HT-29 (cell line): ENCODE results near the gene WDR7. TPM values are rescaled to one million over a fixed set of nuclear protein-coding genes. Genes with fewer than 3 reads are reported as not detected.

ENCODE experiments used
- DNase-seq: peaks from one replicate; pipeline ENCODE4 v3.0.0-alpha.2; 2015; ENCODE audit warnings: low spot score
- total RNA-seq: library from RNA; depleted of rRNA; stranded (reverse); fragments of >200 nt; shearing (Covaris generic); gene quantifications from 2 replicates; pipeline ENCODE4 v1.2.3, GENCODE V29; 2014

The WDR7 gene
- total RNA-seq, 1 experiment from 2014 or later, result 3.8 TPM

DNA sequence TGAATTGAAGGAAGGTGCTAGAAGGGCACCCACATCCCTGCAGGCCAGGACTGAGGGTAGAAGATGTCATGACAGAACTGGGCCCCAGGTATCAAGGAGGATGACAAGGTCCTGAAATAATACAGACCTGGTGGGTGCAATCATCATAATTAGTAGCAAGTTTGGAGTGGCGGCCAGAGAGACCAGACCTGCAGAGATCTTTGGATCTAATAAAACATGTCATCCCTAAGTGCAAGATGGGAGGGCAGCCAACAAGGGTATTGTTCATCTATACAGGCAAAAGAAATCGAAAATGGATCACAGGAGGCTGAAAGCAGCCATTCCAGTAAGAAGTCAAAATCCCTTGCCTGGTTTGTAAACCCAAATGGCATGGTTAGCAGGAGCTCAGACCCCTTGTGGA is 384.4 kb downstream of the WDR7 start:
- DNase-seq, result no peak

DNA sequence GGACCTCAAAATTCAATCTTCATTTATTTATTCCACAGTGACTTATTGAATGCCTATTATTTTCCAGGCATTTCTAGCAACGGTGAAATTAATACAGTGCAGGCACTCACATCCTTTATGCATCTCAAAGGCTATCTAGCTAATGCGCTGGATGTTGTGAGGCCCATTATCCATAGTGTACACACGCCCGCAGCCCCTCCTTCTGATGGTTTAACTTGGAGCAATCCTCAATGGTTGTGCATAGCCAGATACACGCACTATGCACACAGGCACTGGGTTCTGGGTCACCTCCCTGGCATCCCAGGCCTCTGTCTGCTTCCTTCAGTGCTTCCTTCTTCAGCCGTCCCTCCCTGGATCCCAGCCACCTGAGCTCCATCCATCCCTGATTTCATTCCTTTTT is 387.2 kb downstream of the WDR7 start:
- DNase-seq, result no peak

- no peak for DNase-seq
These were observed 389.0 kb downstream of the WDR7 start for GRCh38 chr18:57040175-57040574.

- no peak for DNase-seq
These were observed 392.1 kb downstream of the WDR7 start for GRCh38 chr18:57043241-57043640.

GRCh38 chr18:57048351-57048750 is 397.2 kb downstream of the WDR7 start:
- no peak for DNase-seq

- no peak for DNase-seq
These were observed 397.7 kb downstream of the WDR7 start for GRCh38 chr18:57048859-57049258.

DNA sequence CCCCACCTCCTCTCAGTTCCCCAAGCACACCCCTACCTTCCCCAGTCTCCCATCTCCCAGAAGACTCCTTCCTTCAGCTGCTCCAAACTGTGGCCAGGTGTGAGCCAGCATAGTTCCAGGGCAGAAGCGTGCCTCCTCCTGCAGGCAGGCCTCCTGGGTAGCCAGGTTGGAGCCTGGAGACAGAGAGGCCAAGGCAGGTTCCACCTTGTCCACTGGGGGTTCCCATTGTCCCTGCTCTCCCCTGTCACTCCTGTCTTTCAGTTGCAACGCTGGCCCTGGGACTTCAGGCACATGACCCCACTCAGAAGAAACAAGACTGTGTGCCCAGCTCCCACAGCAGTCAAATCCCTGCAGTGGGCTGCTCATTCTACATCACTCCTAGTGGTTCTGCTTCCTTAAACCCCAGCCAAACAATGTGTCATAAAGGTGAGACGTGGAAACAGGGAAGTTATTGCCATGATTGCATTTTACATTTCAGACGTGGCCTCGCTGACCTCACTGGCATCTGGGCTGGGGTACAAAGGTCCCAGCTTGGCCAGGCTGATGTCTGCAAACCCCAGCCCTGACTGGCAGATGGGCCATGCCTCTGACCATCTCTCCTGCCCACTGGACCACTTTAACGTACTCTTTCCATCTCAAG is 399.3 kb downstream of the WDR7 start:
- peak; percentile 11 for DNase-seq

DNA sequence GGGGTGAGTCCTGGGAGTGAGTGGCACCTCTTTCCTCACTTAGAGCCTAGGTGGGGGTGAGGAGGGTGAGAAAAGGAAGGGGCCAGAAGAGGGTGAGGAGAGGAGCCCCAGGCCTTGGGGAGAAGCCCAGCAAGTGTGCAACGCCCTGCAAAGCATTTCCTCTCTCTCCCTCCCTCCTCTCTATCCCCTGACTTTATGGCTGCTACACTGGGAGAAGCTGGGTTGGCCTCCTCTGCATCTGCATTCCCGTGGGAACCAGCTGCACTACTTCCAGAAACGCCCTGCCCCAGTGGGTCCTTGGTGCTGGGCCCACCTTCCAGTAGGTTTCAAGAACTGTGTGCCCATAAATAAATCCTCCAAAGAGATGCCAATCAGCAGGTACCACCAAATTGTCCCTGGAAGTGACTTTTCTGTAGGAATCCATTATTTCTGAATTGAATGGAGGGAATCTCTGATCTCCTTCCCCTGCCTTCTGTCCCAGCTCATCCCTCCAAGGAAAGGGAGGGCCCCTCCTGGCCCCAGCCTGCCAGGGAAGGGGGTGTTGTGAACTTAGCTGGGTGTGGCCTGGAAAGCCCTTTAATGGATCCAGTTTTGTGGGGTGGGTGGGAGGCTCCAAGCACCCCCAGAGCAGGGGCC is 400.0 kb downstream of the WDR7 start:
- peak; percentile 7 for DNase-seq

DNA sequence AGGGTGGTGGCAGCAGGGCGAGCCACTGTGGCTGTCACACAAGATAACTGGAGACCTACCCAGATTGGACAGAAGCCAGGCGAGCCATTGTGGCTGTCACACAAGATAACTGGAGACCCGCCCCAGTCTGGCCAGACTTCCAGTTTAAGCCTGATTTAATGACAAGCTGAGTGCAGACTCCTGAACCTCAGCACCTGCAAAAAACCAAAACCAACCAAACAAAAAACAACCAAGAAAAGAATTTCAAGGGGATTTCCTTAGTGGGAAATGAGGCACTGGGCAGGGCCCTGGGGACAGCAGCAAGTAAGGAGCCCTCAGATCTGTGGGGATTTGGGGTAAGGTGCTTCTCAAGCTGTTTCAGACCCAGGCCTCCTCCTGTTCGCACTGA is 400.5 kb downstream of the WDR7 start:
- DNase-seq, result peak; percentile 53

- peak; percentile 60 for DNase-seq
These were observed 401.0 kb downstream of the WDR7 start for GRCh38 chr18:57052173-57052572.

- no peak for DNase-seq
These were observed 401.6 kb downstream of the WDR7 start for GRCh38 chr18:57052759-57053158.

DNA sequence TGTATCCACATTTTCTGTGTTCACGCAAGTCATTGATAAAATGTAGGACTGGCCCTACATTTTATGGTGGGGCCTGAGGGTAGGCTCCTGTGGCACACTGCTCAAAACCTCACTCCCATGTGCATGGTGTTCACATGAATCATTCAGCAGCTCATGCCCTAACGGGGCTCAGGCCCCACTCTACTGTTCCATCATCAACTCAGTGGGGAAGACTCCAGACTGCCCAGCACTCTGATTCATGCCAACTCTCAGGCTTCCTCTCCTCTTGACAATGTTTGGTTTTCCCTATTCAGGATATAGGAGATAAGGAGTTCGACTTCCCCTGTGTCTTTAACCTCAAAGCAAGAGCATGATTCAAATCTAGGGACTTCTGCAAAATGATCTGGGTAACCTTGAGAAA is 403.7 kb downstream of the WDR7 start:
- DNase-seq, result no peak

- no peak for DNase-seq
These were observed 406.7 kb downstream of the WDR7 start for GRCh38 chr18:57057890-57058289.

DNA sequence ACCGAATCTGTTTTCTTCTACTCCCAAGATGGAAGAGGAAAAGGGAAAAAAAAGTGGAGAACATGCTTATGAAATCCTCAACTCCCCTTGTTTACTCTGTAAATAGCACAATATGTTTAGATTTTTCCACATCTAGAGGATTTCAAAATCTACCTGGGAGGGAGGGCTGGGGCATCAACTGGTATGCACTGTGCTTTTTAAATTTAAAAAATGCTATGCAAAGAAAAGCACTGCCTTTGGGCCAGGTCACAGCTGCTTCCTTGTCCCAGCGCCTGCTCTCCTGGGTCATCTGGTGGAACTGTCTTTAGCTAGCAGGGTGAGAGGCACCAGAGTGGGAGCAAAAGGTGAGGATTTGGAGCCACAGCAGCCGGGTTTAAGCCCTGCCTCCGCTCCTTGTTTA is 407.6 kb downstream of the WDR7 start:
- no peak for DNase-seq

DNA sequence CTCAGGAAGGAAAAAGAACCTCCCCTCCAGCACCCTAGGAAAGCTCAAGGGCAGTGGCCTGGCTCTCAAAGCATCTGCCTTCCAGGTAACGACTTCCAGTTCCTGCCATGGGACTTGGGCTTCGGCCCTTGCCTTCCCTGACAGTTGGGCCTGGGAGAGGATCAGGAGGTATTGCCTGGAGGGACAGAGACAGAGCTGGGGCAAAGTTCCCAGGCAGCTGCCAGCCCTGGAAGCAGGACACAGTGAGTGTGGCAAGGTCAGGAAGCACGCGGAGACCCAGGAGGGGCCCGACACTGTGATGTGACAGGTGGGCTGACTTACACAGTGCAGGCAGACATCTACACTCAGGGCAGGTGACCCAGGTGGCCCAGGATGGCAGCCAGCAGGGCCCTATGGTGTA is 408.2 kb downstream of the WDR7 start:
- DNase-seq, result no peak

DNA sequence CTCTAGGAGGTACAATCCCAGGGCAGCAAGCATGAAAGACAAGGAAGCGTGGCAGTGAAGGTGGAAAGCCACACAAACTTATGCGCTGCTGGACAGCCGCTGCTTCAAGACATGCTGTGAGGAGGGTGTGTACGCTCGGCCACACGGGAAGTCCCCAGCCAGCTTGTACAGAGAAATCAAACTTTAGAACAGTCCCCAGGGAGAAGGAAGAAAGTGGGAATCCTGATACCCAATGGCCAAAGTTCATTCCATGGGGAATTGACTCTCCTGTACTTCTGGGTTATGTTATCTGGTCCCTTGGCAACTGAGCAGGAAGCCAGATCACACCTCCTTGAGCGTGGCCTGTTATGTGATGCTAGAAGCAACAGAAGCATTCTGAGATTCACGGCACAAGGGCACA is 409.7 kb downstream of the WDR7 start:
- no peak for DNase-seq

DNA sequence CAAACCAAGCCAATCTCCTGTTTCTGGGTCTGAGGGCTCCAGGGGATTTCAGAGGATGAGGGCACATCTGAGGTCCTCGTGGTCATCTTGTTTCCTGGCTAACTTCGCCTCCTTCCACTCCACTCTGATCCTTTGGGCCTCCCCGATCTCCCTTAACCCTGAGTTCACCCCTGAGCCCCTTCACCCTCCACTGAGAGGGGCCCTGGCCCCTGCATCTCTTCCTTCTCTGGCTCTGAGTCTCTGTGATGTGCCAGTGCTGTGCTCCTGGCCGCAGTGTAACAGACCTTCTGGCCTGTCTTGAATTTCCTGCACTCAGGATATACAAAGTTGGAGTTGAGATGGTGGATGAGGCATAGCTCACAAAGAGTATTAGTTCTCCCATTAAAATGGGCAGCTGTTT is 411.0 kb downstream of the WDR7 start:
- no peak for DNase-seq

DNA sequence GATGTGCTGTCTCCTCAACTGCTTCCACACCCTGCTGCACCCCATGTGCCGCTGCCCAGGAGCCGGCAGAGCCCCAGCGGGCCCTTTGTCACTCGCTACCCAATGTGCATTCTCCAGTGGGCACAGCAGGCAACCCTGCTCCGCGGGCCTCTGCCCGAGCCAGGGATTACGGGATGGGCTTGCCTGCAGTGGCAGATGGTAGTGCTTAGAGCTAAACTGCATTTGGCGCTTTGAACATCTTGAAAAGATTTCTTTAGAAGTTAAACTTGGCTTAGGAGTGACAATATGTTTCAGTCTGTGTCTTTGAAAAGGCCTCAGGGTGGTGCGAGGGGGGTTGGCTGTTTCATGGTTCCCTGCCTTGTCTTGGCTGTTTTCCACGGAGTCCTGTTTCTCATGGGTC is 411.7 kb downstream of the WDR7 start:
- DNase-seq, result no peak

GRCh38 chr18:57063601-57064103 is 412.5 kb downstream of the WDR7 start:
- DNase-seq, result no peak

GRCh38 chr18:57073501-57074187 is 422.5 kb downstream of the WDR7 start:
- DNase-seq, result no peak

- no peak for DNase-seq
These were observed 424.7 kb downstream of the WDR7 start for GRCh38 chr18:57075716-57076400.

- no peak for DNase-seq
These were observed 426.0 kb downstream of the WDR7 start for GRCh38 chr18:57077005-57077765.
